Mesenteric fat pad (tissue), 1 donor: ENCODE data around the gene GPC6. TPM values are rescaled to one million over a fixed set of nuclear protein-coding genes. Genes with fewer than 3 reads are reported as not detected.

Source experiments
- DNase-seq: peaks from one replicate; pipeline ENCODE4 v3.0.0-alpha.2; 2020; ENCODE audit warnings: low spot score
- total RNA-seq: library from RNA; stranded (reverse); fragmentation: NEBNext Ultra II Directional; extraction: Animal tissue kit (Norgen Biotek cat#: 25700); gene quantifications from one replicate; pipeline ENCODE4 v1.2.1, GENCODE V29; 2021
- donor health status: DM: yes; HTN: yes; CAD: no.

GPC6 gene
- total RNA-seq, 1 donor from 2014 or later, result 23.1 TPM

DNA sequence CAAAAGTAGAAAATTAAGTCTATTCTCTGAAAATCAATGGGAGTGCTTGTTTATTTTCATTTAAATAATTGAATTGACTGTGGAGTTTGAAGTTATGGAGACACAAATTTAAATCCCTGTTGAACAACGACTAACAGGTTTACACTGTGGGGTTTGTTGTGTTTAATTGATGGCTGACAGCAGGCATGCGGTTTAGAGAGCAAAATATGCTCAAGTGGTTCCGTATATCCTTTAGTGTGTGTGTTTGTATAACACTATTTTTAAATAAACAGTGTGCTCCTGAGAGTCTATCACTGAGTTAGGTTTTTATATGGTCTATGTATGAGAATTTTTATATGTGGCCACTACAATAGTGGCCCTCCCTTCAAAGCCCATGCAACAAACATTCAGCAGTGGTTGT lies 332.0 kb downstream of the GPC6 start:
- no peak for DNase-seq

DNA sequence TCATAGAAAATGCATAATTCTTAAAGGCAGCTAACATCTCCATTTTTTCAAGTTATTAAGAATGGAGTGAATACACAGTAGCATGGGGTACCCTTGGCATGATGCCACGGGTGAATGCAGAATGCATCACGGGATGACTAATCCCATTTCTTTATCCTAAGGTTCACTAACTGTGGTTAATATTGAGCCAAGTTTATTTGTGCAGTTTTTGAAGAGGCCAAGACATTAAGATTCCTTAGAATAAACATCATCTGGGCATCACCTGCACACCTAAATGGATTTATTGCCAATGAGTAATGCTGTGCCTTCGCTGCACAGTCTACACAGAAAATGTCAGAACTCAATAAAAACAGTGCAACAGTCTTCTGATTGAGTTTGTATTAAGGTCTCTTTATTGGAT lies 333.1 kb downstream of the GPC6 start:
- no peak for DNase-seq

DNA sequence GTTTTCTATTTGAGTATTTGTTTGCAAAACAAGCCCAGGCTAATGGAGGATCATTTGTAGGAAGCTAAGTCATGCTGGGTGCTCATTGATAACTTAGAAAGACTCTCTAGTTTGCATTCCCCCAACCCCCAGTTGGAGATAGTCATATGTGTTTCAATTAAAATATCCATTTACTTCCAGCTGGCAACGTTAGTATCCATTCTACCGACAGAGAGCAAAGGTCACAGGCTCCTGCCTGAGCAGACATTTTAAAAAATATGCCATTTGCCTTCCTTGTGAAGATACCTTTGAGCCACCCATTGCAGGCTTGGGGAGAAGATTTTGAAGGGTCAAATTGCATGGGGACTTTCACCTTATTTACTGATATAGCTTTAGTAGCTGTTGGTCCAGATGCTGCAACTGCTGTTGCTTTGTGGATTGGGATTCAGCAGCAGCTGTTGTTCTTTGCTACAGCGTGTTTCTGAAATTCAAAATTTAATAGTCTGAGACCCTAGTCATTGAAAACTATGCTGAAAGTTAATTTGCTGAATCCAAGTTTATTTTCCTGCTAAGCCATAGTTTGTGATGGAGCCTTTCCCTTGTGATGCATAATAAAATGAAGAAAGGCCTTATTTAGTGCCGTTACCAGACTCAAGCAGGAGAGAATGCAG lies 335.1 kb downstream of the GPC6 start:
- no peak for DNase-seq

DNA sequence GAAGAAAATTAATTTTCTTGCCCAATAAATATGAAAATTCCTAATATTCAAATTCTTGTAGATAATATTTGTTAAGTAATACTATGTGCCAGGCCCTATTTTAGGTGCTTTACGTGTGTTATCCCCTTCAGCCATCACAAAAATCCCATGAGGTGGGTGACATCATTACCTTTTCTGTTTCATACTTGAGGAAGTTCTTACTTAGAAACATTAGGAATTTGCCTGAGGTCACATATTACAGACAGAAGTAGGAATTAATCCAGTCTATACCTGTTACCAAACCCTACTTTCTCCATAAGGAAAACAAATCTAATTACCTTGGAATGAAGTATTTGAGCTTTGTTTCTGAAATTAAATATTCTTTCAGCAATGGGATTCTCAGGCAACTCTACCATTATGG lies 336.1 kb downstream of the GPC6 start:
- DNase-seq, result no peak

DNA sequence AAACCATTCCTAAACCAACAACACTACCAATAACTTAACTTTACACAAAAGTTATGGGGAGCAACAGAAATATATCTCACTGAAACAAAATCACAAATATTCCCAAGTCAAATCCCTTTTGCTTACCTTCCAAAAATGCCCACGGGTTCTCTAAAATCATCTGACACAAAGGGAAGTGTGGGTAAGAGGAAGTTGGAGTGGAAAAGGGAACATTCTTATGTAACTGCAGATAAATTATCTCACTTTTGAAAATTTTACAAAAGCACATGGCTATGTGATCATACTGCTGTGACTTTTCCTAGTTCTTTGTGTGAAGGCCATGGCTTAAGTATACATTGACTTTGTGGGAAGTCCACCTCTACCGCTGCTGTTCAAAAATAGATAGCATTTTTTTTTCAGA lies 350.5 kb downstream of the GPC6 start:
- no peak for DNase-seq

DNA sequence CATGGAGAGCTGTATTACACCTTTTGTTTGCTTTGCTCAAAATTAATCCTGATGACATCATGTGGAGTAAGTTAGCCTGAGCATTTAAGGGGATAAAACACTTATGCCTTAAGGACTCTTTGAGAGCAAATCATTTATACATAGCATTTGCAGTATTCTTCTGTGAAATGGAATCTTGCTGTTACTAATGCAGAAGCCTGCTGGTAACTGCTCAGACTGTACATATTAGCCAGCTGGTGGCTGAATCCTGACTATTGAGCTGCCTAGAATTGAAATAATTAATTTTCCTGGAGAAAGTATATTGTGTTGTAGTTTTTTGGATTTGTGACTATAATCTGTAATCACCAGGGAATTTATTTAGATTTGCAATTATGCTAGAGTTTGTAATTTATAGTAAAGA lies 363.2 kb downstream of the GPC6 start:
- DNase-seq, result no peak

DNA sequence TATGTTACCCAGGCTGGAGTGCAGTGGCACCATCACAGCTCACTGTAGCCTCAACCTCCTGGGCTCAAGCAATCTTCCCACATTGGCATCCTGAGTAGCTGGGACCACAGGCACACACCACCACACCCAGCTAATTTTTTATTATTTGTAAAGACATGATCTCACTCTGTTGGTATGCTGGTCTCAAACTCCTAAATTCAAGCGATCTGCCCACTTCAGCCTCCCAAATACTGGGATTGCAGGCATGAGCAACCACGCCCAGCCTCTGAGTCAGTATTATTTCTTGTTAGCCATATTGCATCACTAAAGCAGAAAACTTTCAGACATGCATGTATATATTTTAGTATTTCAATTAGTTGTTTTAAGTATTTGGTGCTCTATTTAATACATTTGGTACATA lies 376.4 kb downstream of the GPC6 start:
- DNase-seq, result no peak

DNA sequence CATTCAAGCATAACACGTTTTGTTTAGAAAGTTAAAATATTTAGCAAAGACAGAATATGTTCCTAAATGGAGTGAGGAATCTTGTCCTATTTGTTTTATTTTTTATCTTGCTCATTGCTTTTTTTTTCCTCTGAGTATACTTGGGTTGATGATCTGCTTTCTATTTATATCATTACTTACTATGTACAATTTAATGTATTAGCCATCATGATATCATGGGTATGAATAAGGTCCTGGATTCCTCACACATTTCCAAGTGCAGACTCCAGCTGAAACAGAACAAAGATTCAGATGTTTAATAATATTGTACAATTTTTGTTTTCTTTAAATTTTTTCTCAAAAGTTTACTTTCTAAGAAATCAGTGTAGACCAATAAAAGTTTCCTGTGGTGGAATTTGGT lies 388.2 kb downstream of the GPC6 start:
- DNase-seq, result no peak

DNA sequence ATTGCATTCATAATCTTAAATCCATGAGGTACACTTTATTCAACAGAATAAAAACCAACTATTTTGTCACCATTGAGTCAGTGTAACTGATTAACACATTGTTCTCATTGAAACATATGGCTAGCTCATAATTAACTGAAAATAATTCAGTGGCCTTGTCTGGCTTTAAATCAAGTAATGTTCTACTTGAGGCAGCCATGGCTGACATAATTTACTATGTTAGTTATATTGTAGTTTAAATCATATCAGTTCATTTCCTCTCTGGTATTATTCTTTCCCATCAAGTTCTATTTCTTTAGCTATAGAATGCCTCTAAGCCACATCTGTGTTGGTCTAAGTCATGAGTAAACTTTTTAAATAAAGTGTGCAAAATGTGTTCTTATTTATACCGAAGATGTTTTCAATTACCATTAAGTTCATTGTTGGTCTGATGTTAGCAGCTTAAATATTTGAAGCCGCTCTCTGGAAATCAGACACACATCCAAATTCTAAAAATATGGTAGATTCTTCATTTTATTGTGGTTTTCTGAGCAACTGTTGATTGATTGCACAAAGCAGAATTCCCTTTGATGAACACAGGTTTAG lies 393.7 kb downstream of the GPC6 start:
- DNase-seq, result no peak

DNA sequence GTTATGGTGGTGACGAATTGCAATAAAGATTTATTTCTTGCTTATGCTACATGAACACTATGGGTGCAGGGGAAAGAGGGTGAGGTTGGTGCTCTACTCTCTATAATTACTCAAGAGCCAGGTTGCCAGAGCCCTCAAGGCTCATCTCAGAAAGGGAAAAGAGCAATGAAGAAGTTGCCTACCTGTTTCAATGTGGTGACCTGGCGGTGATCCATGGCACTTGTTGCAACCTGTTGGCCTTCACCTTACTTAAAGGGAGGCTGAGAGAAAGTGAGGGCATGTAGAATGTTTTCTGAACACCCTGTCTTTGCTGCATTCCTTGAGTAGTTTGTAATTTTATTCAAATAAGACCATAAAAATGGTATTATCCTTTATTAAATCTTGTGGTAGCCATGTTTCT lies 394.4 kb downstream of the GPC6 start:
- no peak for DNase-seq

DNA sequence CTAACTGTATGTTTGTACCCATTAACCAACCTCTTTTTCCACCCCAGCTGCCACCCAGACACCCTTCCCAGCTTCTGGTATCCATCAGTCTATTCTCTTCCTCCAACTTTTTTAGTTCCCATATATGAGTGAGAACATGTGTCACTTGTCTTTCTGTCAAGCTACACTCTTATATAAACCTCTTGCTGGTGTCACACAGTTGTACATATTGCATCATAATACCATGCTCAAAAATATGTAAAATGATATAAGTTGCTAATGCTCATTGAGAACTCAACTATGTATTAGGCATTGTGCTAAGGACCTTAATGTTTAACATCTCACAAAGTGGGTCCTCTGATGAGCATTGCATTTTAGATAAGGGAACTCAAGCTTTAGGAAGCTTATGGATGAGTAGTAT lies 395.4 kb downstream of the GPC6 start:
- no peak for DNase-seq

DNA sequence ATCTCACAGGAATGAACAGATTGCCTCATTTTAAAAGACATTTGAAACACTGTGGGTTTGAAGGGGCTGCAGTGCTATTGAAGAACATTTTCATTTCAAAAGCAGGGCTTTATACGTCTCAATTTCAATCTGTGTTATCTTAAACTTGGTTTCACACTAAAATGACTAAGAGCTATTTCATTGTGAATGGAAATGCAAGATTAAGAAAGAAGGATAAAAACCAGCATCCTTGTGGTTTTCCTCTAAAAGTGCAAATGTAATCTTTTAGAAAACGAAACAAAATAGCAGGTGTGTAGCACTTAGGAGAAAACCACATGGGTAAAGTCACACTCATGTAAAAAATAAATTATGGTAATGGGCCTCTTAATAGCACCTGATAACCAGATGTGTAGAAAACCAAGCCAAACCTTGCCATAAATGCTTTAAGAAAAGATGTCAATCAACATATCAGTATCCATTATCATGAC lies 397.7 kb downstream of the GPC6 start:
- DNase-seq, result no peak

DNA sequence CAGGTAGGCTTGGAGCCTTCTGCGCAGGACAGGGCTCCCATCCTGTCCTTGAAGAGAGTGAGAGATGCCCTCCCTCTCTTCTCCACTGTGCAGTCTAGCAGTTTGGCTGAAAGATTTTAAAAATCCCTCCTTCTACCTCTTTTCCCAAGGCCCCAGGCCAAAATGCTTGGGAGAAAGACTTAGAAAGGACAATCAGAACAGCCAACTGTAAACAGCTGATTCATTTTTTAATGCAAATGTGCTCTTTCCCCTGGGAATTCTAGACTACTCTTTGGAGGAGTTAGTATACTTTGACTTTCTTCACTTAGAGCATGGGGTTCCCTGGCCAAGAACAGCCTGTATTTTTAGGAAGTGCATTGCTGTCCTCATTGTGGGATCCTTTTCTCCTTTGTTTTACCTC lies 398.9 kb downstream of the GPC6 start:
- no peak for DNase-seq

DNA sequence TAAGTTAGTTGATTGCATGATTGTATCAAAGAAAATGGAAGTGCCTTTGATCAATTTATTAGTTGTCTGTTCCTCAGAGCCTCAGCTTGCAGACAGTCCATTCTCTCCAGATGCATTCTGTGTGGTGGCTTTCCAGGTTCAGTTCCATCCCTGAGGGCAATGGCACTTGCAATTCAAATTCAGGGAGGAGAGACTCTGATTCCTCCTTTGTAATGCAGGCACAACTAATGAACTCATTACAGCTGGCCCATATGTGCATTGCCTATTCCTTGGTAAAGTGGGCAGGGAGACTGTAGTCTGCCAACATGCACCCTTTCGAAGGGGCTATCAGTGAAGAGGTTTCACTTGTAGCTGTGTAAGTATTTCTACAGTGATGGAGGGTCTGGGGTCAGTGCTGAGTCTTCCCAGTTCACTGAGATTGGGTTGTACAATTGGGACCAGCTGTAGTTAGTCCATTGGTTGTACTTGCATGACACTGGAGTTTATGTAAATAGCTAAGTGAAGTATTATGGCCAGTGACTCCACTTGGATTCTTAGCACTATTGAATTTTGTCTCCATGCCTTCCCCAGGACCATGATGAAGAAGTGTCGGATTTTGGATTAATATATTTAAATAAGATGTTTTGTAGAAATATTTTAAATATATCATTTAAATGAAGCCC lies 401.7 kb downstream of the GPC6 start:
- DNase-seq, result no peak

DNA sequence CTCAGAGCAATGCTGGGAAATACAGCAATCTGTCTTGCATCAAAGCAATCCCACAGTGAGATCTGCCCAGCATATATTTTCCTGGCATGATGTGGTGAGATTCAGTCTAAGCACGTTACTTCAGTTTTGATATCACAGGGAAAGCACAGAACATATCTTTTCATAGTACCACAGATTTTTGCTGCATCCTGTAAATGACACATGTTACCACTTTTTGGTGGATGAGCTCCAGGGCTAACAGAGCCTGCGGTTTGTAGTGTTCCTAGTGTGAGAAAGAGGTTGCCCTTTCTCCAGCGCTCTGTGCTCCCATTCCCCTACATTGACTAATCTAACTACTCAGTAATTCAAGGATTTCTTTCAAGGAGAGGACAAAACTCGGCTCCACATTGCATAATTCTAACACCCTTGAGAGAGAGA lies 409.0 kb downstream of the GPC6 start:
- DNase-seq, result no peak

DNA sequence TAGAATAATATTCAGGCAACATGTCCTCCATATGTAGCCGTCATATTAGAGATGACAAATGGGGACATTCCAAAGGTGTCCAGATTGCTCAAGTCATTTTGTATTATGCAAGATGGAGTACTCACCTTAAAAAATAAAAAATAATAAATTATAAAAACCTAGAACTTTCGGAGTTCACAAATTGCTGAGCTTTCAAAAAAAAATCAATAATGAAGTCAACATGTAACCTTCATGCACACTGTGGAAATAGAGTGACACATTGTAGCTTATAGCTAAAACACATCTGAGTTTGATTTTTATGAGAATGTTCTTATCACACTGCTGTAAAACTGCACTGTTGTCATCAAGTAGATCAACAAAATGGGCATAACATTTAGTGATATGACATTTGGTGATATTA lies 411.2 kb downstream of the GPC6 start:
- no peak for DNase-seq

DNA sequence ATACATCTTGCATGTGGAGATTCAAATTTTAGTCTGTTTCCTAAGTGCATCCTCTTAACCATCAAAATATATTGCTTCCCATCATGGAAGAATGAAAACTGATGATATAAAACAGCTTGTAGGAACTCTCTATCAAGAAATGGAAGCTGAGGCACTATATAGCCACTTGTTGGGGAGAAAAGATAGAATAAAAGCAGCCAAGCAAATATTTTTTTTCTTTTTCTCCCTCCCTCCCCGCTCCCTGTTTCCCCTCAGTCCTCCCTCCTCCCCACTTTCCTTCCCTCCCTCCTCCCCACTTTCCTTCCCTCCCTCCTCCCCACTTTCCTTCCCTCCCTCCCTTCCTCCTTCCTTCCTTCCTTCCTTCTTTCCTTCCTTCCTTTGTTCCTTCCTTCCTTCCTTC lies 413.8 kb downstream of the GPC6 start:
- DNase-seq, result no peak

DNA sequence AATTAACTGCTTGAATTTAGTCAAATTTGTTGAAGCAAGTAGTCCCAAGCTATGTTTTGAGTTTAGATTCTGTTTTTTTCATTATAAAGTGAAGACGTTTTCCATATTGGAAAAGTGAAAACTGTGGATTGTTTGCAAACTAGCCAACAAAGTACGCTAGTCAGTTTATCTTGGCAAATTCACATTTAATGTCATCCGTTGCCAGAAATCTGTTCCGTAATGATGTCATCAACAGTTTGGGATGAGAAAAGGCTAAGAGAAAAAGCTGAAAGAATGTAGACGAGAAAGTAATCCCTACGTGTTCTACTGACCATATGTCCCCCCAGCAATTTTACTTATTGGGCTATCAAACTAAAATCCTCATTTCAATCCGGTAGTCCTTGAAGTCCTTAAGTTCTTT lies 419.6 kb downstream of the GPC6 start:
- no peak for DNase-seq

DNA sequence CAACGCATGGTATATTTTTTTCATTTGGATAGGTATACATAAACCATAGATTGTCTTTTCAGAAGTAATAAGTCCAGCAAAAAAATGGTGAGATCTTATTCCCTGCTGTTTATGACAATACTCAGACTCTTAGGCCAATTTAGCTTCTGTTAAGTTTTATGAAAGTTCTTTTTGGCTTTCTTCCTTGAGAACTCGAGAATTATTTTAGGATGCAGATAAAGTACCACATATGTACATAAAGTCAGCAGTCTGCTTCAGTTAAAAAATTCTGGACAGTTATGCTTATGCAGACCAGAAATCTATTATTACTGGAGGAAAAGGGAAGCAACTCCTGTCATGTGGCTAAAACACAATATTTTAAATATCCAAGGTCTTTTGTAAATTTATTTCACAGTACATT lies 422.9 kb downstream of the GPC6 start:
- no peak for DNase-seq

DNA sequence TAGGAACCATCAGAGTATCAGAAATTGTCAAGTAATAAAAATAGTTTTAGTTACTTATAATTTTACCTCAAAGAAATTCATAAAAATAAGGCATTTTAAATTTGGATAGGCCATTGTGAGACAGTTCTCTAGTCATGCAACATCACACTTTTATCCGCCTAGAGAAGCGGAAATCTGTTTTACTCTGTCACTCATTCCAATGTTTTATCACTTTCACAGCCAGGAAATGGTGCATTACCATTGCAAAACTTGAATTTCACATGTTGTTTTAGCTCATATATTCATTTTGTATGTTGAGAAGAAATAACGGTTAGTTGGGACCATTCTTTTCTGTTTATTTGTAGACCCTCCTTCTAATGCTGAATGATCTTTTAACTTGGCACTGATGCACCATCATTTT lies 427.2 kb downstream of the GPC6 start:
- no peak for DNase-seq

DNA sequence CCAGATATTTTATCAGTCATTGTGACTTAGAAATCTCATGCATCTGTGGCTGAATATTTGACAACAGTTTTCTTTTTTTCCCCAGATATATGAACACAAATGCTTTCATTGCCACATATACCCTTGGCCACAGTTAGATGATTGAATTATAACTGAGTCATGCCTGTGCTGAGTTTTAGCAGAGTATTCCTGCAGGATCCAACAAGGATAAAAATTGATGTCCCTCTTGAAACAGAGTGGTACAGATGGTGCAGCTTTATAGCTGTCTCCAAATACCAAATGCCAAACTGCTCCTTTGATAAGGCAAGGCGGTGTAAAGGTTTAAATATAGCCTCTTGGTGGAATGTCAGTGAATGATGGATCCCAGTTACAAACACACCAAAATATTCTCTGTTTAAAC lies 428.5 kb downstream of the GPC6 start:
- DNase-seq, result no peak

DNA sequence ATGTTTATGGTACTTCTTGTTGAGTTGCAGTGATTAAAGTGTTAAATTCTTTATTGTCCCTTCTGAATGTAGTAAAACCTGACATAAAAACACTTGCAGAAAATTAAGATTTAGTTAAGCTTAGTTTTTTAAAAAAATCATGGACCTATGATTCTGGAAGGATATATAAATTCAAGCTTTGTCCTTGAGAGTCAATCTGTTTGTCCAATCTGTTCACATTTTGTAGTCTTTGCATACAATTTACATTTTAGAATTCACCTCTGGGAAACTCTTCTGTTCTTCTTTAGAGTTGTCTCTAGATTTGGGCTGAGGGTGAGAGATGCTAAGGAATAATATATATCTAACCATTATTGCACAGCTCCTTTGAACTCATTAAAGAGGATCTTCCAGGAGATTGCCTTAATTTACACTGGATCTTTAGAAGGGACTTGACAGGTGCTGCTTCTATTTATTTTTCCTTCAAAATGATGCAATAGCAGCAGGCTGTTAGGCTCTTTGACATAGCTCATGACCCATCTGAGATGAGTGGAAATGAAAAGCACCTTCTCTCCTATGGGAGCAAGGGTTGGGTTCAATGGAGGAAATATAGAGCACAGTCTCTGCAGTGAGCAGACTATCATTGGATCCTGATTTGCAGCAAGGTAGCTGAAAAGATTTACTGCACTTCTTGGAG lies 433.9 kb downstream of the GPC6 start:
- DNase-seq, result no peak
